Colon (tissue), 2 donors: ENCODE results near the gene LRMDA.

Experiments used
- FAIRE-seq: peaks from 2 replicates; lab custom pipeline; 2012; peaks lifted over from hg19 to GRCh38; lab: Jason Lieb, UNC
- donor health status: control.
- donor health status: control.

LRMDA gene

GRCh38 chr10:76210211-76210610, 778.8 kb downstream of the LRMDA start:
- no peak for FAIRE-seq

- no peak for FAIRE-seq
Observed at GRCh38 chr10:76211691-76212090, 780.3 kb downstream of the LRMDA start.

- no peak for FAIRE-seq
Observed at GRCh38 chr10:76213876-76214275, 782.5 kb downstream of the LRMDA start.

- FAIRE-seq: no peak
Observed at GRCh38 chr10:76218035-76218434, 786.6 kb downstream of the LRMDA start.

GRCh38 chr10:76229341-76229740, 797.9 kb downstream of the LRMDA start:
- no peak for FAIRE-seq

- FAIRE-seq: no peak
Observed at GRCh38 chr10:76230921-76231285, 799.5 kb downstream of the LRMDA start.

- FAIRE-seq: no peak
Observed at GRCh38 chr10:76231286-76231934, 800.0 kb downstream of the LRMDA start.

- no peak for FAIRE-seq
Observed at GRCh38 chr10:76234499-76235226, 803.2 kb downstream of the LRMDA start.

GRCh38 chr10:76236356-76236755, 804.9 kb downstream of the LRMDA start:
- no peak for FAIRE-seq

- FAIRE-seq: no peak
Observed at GRCh38 chr10:76242956-76243355, 811.5 kb downstream of the LRMDA start.

GRCh38 chr10:76244061-76244686, 812.8 kb downstream of the LRMDA start:
- no peak for FAIRE-seq

GRCh38 chr10:76245951-76246495, 814.6 kb downstream of the LRMDA start:
- no peak for FAIRE-seq

GRCh38 chr10:76248649-76249200, 817.3 kb downstream of the LRMDA start:
- FAIRE-seq: no peak

- no peak for FAIRE-seq
Observed at GRCh38 chr10:76251841-76252671, 820.6 kb downstream of the LRMDA start.

- FAIRE-seq: no peak
Observed at GRCh38 chr10:76252733-76253132, 821.3 kb downstream of the LRMDA start.

GRCh38 chr10:76255241-76255640, 823.8 kb downstream of the LRMDA start:
- FAIRE-seq: no peak

GRCh38 chr10:76257816-76258215, 826.4 kb downstream of the LRMDA start:
- FAIRE-seq: no peak

- FAIRE-seq: no peak
Observed at GRCh38 chr10:76265441-76266113, 834.2 kb downstream of the LRMDA start.

- FAIRE-seq: no peak
Observed at GRCh38 chr10:76268530-76268929, 837.1 kb downstream of the LRMDA start.

- no peak for FAIRE-seq
Observed at GRCh38 chr10:76268954-76269353, 837.5 kb downstream of the LRMDA start.

GRCh38 chr10:76270464-76270863, 839.0 kb downstream of the LRMDA start:
- FAIRE-seq: no peak
